HG03066 (cell line): ENCODE results near the gene UCP2.
"Not testable (repeated sequence)": the region's sequence is repeated elsewhere in the genome, so short reads cannot be mapped to it uniquely, and the experiment has no call there.

ENCODE experiments used
- ATAC-seq: cut with Tn5 transposase; IDR thresholded peaks from one replicate; pipeline ENCODE4 v1.9.1; 2021; ENCODE audit warnings: low read depth; ENCODE audit not compliant: unreplicated experiment

UCP2 gene

DNA sequence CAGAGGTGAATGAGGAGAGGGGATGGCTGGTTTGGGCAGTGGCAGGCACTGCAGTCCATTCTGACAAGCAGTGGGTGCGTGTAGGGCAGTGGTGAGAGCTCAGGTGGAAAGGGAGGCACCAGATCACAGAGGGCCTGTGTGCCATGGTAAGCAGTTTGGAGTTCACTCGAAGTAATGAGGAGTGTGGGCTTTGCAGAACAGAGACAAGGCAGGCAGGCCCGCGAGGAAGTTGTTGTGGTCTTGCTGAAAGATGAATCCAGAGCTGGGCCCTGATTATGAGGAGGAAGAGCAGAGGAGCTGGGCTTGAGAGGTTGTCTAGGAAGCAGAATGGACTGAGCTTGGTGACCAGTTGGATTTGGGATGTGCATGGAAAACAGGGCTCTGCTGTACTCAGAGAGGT is 33.4 kb downstream of the UCP2 start:
- ATAC-seq = no peak

DNA sequence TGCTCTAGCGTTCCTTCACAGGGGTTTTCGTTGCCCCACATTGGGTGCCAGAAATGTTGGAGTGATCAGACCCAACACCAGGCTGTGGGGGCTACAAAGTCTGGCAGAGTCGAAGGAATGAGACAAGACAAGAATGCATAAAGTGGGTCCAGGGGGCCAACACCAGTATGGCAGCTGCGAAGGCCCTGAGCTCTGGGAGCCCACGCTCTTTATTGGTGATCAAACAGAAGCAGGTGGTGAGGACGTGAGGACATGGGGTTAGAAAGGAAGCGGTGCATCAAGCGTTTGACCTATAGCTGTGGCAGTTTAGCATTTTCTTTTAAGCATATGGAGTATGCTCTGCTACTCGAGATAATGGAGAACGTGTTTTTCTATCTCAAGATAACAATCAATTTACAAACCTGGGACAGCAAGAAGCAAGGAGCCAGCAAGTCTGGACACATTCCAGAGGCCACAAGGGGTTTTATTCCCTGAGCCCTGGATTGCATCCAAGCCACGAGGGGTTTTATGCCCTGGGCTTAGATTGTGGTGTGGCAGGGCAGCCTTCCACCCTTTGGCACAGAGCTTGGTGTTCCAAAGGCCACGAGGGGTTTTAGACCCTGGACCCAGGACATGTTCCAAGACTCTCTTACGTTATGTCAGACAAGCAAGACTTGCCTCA is 35.7 kb downstream of the UCP2 start:
- no peak for ATAC-seq

DNA sequence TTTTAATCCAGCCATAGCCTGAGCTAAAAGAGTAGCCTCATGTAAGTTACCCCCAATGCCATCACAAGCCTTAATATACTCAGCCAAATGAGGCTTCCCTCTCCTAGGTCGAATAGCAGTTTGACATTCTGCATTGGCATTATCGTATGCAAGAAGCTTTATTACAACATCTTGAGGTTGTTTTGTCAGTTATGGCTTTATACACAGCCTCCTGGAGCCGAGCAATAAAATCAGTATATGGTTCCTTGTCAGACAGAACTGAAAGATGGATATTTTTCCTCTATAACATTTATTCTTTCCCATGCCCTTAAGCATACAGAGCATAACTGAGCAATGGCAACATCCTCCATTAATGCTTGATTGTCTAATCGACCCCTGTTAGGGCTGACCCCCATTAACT is 37.2 kb downstream of the UCP2 start:
- ATAC-seq = no peak

DNA sequence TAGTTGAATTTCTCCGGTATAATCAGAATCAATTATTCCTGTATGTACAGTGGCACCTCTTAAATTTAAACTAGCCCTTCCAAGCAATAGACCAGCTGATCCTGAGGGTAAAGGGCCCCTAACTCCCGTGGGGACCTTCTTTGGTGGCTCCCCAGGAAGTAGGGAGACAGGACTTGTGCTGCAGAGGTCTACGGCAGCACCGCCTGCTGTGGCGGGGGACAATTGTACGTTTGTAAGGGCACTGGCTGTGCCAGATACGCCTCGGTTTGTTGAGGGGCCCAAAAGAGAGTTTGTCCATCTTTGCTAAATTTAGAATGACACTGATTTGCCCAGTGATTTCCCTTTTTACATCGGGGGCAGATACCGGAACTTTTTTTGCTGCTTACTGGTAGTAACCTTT is 37.7 kb downstream of the UCP2 start:
- ATAC-seq = no peak

DNA sequence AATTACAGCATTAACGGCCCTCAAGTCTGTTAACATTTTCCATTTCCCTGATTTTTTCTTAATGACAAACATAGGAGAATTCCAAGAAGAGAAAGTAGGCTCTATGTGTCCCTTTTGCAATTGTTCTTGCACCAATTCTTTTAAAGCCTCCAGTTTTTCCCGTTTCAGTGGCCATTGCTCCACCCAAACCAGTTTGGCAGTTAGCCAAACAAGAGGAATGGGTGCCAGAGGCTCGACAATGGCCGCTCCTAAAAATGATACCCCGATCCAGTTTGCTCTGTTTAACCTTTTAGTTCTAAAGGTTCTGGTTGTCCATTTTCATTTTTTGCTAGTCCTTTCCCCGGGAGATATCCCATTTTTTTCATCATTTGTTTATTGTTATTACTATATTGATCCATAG is 38.6 kb downstream of the UCP2 start:
- ATAC-seq = no peak

DNA sequence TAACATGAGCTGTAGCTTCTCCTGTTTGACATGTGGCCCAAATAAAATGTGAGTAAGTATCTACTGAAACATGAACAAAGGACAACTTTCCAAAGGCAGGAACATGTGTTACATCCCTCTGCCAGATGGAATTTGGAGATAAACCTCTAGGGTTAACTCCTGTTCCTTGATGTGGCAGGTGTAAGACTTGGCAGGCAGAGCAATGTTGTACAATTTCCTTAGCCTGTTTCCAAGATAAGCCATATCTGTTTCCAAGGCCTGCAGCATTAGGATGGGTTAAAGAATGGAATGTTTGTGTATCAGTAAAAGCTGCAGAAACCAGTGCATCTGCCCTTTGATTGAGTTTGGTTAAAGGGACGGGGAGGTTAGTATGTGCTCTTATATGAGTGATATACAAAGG is 40.6 kb downstream of the UCP2 start:
- no peak for ATAC-seq

DNA sequence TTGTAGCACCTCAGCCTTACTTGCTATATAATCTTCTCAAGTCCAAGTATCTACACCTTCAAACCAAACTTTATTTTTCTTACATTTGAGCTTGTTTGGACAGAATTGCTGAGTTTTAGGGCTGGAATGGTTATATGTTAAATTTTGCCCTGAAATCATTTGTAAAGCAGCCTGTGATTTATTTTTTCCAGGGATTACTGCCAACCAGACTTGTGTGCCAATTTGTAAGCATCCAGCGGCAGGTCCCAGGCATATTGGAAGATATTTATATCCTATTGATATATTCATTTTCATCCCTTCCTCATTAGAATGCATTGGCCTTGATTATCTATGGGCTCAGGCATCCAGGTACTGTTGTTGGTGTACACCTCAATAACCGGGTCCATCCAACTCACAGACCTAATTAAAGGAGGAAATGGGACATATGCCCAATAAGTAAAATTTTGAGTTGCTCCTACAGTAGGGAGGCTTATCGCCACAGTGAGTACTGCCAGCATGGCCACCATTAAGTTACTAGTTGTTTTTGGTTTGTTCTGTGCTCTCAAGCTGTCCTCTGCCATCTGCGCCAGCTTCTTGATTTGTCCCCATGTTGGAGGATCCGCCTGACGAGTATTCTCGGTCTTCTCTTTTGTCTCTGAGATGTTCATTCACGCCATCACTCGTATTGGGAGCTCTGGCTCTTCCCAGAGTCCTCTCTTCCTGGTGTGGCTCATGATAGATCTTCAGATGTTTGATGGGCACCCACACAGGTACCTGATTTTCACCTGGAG is 41.7 kb downstream of the UCP2 start:
- no peak for ATAC-seq

DNA sequence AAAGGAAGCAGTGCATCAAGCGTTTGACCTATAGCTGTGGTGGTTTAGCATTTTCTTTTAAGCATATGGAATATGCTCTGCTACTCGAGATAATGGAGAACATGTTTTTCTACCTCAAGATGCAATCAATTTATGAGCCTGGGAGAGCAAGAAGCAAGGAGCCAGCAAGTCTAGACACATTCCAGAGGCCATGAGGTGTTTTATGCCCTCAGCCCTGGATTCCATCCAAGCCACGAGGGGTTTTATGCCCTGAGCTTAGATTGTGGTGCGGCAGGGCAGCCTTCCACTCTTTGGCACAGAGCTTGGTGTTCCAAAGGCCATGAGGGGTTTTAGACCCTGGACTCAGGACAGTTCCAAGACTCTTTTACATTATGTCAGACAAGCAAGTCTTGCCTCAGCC is 43.5 kb downstream of the UCP2 start:
- ATAC-seq = no peak

DNA sequence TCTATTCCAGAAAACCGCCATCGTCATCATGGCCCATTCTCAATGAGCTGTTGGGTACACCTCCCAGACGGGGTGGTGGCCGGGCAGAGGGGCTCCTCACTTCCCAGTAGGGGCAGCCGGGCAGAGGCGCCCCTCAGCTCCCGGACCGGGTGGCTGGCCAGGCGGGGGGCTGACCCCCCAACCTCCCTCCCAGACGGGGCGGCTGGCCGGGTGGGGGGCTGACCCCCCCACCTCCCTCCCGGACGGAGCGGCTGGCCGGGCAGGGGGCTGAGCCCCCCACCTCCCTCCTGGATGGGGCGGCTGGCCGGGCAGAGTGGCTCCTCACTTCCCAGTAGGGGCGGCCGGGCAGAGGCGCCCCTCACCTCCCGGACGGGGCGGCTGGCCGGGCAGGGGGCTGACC is 46.6 kb downstream of the UCP2 start:
- ATAC-seq = not testable (repeated sequence)

DNA sequence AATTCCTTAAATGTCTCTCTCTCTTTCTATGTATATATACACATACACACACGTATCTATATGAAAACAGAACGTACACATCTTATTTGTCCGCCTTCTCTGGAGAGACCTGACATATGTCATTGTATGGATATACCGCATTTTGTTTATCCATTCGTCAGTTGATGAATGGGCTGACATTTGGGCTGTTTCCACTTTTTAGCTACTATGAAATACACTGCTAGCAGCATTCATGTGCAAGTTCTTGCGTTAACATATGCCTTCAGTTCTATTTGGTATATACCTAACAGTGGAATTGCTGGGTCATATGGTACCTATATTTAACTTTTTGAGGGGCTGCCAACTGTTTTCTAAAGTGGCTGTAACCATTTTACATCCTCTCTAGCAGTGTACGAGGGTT is 49.9 kb downstream of the UCP2 start:
- ATAC-seq = no peak

DNA sequence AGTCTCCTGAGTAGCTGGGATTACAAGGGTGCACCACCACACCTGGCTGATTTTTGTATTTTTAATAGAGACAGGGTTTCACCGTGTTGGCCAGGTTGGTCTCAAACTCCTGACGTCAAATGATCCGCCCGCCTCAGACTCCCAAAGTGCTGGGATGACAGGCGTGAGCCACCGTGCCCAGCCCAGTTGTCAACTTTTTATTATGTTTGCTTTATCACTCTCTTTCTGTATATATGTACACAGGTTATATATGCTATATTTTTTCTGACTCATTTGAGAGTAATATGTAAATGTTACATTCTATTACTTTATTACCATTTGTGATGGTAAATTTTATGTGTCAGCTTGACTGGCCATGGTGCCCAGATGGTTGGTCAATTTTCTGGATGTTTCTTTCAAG is 50.7 kb downstream of the UCP2 start:
- no peak for ATAC-seq

DNA sequence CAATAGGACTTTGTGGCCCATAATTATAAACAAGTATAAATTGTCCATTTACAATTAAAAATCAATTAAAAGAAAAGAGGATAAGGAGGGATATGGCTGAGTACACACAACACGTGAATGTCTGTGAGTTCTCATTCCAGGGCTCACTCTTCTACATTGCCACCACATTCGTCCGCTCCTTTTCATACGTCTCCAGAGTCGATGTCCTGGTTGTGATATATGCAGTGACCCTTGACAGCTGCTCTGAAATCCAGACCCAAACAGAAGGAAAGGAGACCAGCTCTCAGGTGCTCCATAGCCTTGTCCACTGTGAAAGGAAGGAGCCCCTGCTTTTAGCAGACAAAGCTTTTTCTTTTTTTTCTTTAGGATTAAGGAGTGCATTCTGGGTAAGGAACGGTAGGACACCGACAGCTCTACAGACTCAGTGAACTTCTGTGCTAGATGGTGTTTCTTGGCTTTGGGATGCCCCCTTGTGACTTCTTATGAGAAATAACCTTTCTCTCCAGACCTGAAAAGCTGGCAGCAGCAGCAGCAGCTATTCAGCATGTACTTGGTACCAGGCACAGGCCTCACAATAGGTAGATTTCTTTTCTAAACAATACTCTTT is 51.5 kb downstream of the UCP2 start:
- no peak for ATAC-seq

DNA sequence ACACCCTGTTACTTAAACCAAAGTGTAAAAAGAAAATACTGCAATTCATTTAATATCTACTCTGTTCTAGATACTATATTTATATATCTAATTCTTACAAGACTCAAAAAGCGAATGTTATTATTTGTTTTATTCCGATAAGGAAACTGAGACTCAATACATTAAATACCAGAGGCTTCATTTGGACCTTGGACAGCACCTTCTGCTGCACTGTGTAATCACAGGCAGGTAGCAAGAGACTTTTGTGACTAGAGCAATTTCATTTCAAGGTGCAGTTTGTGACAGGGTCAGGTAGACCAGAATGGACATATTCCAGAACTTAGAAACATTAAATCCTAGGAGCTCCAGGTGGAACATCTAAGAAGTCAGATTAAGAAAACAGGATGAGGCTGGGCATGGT is 53.3 kb downstream of the UCP2 start:
- ATAC-seq = no peak
